Measurements from ENCODE around the gene SLX4IP. TPM values are rescaled to one million over a fixed set of nuclear protein-coding genes. Genes with fewer than 3 reads are reported as not detected.

The SLX4IP gene
- total and polyA plus RNA-seq, 2 donors (not counting 3 experiments of a cell fraction or from before 2014, with no cell fraction given) = 1.9 to 4.5 TPM

- FAIRE-seq = no peak
- Histone ChIP-seq H2AFZ (ENCODE audit: low read depth, low read length) (no peak overlapping the region), H3K36me3 (ENCODE audit: control insufficient read depth in 2 of 2, extremely low read depth in 1 of 2, insufficient read depth in 2 of 2, low read length in 2 of 2) (peaks cover 0 to 8% of the 10 kb centered on the region in 2 experiments), H3K27ac (ENCODE audit: insufficient read depth, low read depth, low read length) (no peak overlapping the region), H3K4me3 (replicated peaks in 1 of 3; ENCODE audit: insufficient read depth in 1 of 3, low read depth in 1 of 3, low read length in 3 of 3) (no peak overlapping the region), H3K9ac (replicated peaks; ENCODE audit: extremely low read depth, insufficient read depth, low read length) (no peak overlapping the region), H3K9me3 (replicated peaks; ENCODE audit: control insufficient read depth, insufficient read depth, low read length) (no peaks in the 10 kb centered on the region), H3K4me2 (ENCODE audit: insufficient read depth, low read length) (no peak overlapping the region), H4K20me1 (replicated peaks; ENCODE audit: control insufficient read depth, extremely low read depth, insufficient read depth, low read length) (no peaks in the 10 kb centered on the region), H3K79me2 (ENCODE audit: control insufficient read depth, insufficient read depth, low read length) (no peaks in the 10 kb centered on the region), H3K27me3 (ENCODE audit: control insufficient read depth in 2 of 2, insufficient read depth in 2 of 2, low read length in 2 of 2) (no peaks in the 10 kb centered on the region), H3K4me1 (ENCODE audit: control insufficient read depth, extremely low read depth, insufficient read depth, low read length) (no peaks in the 10 kb centered on the region), H3K9me1 (replicated peaks; ENCODE audit: control insufficient read depth, extremely low read depth, insufficient read depth, low read length) (no peaks in the 10 kb centered on the region)
- no peak for DNase-seq (ENCODE audit: low read depth, low spot score)
- ChIA-PET CTCF (interaction anchor here (1.1 to 3.2 kb wide), 3 partner anchors 8 to 38 kb away, joined by 3 to 13 read pairs (median 3); partner anchors contain the start of gene MKKS), POLR2A (no interaction called here)
- no peak for TF ChIP-seq POLR2AphosphoS5 (IDR thresholded peaks at IDR 0.05; ENCODE audit: insufficient read depth, low read depth, low read length)
- no peak for TF ChIP-seq EZH2 (IDR thresholded peaks at IDR 0.05; ENCODE audit: borderline replicate concordance, low read depth, low read length, severe bottlenecking)
- TF ChIP-seq, protein P1, sequence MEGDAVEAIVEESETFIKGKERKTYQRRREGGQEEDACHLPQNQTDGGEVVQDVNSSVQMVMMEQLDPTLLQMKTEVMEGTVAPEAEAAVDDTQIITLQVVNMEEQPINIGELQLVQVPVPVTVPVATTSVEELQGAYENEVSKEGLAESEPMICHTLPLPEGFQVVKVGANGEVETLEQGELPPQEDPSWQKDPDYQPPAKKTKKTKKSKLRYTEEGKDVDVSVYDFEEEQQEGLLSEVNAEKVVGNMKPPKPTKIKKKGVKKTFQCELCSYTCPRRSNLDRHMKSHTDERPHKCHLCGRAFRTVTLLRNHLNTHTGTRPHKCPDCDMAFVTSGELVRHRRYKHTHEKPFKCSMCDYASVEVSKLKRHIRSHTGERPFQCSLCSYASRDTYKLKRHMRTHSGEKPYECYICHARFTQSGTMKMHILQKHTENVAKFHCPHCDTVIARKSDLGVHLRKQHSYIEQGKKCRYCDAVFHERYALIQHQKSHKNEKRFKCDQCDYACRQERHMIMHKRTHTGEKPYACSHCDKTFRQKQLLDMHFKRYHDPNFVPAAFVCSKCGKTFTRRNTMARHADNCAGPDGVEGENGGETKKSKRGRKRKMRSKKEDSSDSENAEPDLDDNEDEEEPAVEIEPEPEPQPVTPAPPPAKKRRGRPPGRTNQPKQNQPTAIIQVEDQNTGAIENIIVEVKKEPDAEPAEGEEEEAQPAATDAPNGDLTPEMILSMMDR (IDR thresholded peaks at IDR 0.05; ENCODE audit: extremely low read depth in 1 of 2, insufficient read depth in 1 of 2, low read depth in 1 of 2, low read length in 2 of 2) = no peak
- no peak for TF ChIP-seq POLR2A (IDR thresholded peaks at IDR 0.05; ENCODE audit: low read depth, low read length)
- TF ChIP-seq FOS (IDR thresholded peaks at IDR 0.05; ENCODE audit: borderline replicate concordance, insufficient read depth, low read length) = no peak
- TF ChIP-seq, protein P2, sequence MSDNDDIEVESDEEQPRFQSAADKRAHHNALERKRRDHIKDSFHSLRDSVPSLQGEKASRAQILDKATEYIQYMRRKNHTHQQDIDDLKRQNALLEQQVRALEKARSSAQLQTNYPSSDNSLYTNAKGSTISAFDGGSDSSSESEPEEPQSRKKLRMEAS (IDR thresholded peaks at IDR 0.05; ENCODE audit: insufficient read depth, insufficient read length) = no peak
- no peak for TF ChIP-seq GATA2 (IDR thresholded peaks at IDR 0.05; ENCODE audit: insufficient read depth, insufficient read length, low read depth, low read length)
- TF ChIP-seq MYC (IDR thresholded peaks at IDR 0.05; ENCODE audit: low read depth, low read length) = no peak
- no peak for TF ChIP-seq JUN (IDR thresholded peaks at IDR 0.05; ENCODE audit: borderline replicate concordance, insufficient read depth, insufficient read length, low read depth)
- intact Hi-C loops (cut with micrococcal nuclease) = no loop called here
- dilution Hi-C loops (cut with MboI; ENCODE audit: extremely low pct_ligation_motif_present, low sequenced_read_pairs) = no loop called here
- BruUV-seq (replicated peaks) = no TSS peak
Observed at GRCh38 chr20:10404959-10405530, 30.1 kb upstream of the SLX4IP start.
